HG03097 (cell line): ENCODE results near the gene LYPD4.

Experiments used
- ATAC-seq: cut with Tn5 transposase; IDR thresholded peaks from one replicate; pipeline ENCODE4 v1.9.1; 2021; ENCODE audit not compliant: unreplicated experiment, low FRiP score

LYPD4 gene, protein sequence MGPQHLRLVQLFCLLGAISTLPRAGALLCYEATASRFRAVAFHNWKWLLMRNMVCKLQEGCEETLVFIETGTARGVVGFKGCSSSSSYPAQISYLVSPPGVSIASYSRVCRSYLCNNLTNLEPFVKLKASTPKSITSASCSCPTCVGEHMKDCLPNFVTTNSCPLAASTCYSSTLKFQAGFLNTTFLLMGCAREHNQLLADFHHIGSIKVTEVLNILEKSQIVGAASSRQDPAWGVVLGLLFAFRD

GRCh38 chr19:41844601-41845000 lies at the start of gene LYPD4:
LYPD4 (minus strand) TSS chr19:41844683; CDS start chr19:41839285, 5,398 bp downstream.
- ATAC-seq, result no peak

DNA sequence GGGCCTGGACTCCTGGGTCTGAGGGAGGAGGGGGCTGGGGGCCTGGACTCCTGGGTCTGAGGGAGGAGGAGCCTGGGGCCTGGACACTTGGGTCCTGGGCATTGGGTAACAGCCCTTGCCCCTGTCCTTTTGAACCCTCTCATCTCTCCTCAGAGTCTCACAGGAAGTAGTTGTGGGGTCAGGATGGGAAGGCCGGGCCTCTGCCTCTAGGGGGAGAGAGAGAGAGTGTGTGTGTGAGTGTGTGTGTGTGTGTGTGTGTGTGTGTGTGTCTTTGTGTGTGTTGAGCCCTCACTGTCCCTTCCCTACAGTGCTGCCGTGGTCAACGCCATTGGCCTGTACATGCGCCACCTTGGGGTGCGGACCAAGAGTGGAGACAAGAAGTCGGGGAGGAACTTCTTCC lies 49.4 kb upstream of the LYPD4 start:
- no peak for ATAC-seq

- ATAC-seq, result no peak
Observed at GRCh38 chr19:41892173-41892902, 47.9 kb upstream of the LYPD4 start.

- no peak for ATAC-seq
Observed at GRCh38 chr19:41890936-41891335, 46.5 kb upstream of the LYPD4 start.

DNA sequence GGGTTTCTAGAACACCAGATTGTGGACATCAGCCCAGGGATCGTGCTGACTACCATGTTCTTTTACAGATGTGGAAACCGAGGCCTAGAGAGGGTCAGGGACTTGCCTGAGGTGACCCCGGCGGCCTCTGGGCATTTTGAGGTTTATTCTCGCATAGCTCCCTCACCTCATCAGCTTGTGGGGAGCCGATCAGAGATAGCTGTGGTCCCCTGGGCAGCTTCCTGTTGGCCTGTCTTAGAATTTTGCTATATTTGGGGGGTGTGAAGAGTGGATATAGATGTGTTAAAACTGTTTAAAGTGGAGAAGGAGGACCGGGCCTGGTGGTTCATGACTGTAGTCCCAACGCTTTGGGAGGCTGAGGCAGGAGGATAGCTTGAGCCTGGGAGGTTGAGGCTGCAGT lies 45.4 kb upstream of the LYPD4 start:
- ATAC-seq, result no peak

- no peak for ATAC-seq
Observed at GRCh38 chr19:41888926-41889325, 44.4 kb upstream of the LYPD4 start.

DNA sequence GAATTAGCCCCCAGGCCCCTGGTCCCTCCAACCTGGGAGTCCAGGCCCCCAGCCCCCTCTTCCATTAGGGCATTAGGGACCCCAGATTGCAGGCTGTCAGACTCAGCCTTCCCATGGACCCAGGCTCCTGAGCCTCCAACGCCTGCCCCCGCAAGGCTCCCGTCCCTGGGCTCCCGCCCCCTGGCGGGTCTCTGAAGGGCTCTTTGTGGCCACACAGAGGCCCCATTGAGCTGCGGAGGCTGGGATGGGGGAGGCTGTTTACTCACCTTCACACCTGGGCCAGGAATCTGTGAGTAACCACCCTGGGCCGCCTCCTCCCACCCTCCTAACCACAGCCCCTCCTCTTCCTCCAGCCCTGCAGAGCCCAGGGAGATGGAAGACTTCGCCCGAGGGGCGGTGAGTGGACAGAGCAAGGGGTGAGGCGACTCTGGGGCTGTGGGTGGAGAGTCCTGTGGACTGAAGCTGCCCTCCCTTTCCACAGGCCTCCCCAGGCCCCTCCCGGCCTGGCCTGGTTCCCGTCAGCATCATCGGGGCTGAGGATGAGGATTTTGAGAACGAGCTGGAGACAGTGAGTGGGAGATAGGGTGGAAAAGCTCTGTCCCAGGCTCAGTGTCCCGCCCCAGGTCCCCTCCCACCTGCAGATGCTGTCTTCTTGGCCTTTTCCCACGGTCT lies 43.4 kb upstream of the LYPD4 start:
- no peak for ATAC-seq

DNA sequence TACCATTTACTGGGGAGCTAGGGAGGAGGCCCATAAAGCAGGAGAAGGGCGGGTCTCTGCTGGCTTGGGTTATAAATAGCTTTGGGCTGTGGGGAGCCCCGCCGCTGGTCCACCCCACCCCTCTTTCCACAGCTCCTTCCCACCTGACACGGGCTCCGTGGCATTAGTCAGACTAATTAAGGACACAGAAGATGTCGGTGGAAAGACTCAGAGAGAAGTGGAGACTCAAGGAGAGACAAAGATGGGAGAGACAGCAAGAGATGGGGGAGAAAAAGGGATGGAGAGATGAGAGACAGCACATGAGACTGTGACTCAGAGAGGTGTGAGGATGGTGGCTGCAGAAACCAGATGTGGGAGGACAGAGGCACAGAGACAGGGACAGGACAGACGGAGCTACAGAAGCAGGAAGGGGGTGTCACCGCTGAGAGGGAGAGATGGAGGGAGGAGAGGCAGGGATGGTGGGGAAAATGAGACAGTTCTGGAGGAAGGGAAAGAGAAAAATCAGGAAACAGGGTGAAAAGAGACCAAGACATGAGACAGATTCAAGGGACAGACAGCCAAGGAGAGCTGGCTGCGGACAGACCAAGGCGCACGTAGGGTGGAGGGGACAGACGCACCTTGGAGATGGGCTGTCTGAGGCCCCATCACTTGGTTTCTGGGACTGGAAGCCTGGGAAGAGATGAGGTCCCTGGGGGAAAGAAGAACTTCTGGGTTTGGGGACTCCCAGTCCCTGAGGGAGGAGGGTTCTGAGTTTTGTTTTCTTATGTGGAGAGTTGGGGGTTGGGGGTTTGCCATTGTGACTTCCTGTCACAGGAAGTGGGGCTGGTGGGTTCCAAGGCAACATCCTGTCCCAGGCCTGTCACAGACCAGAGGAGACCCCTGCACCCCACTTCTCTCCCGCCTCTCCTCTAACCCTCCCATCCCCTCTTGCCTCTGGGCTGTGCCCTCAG lies 42.6 kb upstream of the LYPD4 start:
- no peak for ATAC-seq

GRCh38 chr19:41883821-41884733 lies 39.6 kb upstream of the LYPD4 start:
- peak; percentile 59 for ATAC-seq

GRCh38 chr19:41883463-41883820 lies 39.0 kb upstream of the LYPD4 start:
- ATAC-seq, result no peak

DNA sequence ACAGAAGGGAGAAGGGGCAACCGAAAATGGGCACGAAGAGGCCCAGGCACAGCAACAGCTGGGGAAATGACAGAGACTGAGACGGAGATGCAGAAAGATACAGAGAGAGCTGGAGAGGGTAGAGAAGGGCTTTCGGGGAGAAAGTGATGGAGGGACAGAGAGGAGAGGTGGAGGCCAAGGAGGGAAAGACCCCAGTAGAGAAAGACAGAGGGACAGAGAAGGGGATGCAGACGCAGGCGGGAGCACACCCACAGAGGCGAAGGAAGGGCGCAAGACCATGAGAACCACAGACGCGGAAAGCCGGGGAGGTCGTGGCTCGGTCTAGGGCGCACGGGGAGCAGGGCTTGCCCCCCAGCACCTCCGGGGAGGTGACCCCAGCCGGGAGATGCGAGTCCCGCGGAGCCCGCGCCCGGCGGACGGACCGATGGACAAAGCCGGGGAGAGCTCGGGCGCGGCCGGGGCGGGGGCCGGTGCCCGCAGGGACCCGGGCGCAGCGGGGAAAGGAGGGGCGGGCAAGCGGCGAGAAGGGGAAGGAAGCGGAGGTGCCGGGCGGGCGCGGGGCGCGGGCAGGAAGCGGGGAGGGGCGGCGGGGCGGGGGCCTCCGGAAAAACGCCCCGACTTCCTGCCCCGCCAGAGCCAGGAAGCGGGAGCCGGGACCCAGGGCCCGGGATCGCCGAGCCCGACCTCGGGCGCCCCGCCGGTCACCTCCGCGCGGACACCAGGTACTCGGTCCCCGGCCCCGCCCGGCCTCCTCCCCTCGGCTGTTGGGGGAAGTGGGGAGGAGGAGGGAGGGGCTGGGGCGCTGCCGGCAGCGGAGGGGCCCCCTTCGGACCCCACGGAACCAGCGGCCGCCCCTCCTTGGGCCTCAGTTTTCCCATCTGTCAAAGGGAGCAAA lies 38.3 kb upstream of the LYPD4 start, which contains the start of gene ARHGEF1:
TSS of gene ARHGEF1 (plus strand) at position 617 of the 895 bp plus-strand sequence. CDS start 4,899 bp downstream, outside the sequence.
- no peak for ATAC-seq

DNA sequence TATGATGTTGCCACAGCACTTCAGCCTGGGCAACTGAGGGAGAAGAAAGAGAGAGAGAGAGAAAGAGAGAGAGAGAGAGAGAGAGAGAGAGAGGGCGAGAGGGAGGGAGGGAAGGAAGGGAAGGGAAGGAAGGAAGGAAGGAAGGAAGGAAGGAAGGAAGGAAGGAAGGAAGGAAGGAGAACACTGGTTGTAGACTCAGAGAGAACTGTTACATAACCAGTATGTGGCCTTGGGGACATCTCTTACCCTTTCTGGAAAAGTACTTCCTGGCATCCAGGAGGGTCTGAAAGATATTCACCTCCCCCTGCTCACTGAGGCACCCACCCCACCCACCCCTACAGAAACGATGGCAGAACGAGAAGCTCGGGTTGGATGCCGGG lies 35.8 kb upstream of the LYPD4 start:
- no peak for ATAC-seq

GRCh38 chr19:41879670-41880328 lies 35.3 kb upstream of the LYPD4 start:
- ATAC-seq, result no peak

DNA sequence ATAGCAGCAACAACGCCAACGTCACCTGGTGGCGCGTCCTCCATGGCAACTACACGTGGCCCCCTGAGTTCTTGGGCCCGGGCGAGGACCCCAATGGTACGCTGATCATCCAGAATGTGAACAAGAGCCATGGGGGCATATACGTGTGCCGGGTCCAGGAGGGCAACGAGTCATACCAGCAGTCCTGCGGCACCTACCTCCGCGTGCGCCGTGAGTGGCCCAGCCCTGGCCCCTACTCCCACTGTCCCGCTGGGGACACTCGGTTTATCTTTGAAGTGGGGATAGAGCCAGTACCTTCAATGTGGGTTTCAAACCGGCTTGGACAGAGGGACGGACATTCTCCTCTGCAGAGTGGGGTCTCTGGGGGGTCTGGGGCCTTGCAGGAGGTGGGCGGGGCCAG lies 34.6 kb upstream of the LYPD4 start:
- no peak for ATAC-seq

GRCh38 chr19:41877916-41878905 lies 33.7 kb upstream of the LYPD4 start:
- ATAC-seq, result no peak

DNA sequence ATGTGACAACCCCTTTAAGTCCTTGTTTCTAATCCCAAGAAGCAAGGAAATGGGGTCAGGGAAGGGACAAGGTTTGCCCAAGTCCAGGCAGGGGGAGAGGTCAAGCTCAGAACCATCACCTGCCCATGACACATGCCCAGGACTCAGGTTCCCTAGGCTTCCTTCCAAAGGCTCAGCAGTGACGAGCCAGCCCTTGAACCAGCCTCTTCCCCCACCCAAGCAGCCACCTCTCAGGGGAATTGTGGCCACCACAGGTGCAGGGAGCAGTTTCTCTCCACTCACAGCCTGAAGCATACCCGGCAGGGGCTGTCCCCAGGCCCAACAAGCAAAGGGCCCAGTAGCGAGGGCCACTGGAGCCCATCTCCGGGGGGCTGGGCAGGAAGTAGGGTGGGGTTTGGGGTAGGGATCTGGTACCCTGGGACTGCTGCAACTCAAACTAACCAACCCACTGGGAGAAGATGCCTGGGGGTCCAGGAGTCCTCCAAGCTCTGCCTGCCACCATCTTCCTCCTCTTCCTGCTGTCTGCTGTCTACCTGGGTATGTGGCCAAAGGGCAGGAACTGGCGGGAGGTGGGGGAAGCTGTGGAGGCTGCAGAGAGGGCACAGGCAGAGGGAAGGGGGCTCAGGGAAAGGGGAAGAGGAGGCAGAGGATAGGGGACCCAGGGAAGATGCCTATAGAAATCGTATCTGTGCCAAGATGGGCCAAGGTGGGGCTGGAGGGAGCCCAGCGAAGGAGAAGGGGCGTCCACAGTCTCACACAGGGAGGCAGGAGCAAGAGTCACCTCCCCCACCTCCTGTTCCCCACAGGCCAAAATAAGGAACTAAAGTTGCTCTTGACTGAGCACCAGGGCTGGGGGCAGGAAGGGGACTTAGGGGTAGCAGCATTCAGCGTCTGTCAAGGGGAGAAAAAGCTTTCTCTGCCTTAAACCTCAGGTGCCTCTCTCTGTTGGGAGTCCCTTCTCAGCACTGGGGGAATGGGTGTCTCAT lies 32.7 kb upstream of the LYPD4 start, which contains the start of gene CD79A:
TSS of gene CD79A (plus strand) at position 433 of the 986 bp plus-strand sequence. CDS start at position 459, 26 bp downstream.
- peak; percentile 55 for ATAC-seq
